Activated naive CD8-positive, alpha-beta T cell treated with anti-CD3 and anti-CD28 coated beads, Interleukin-2, amount 10 ng/mL, durations not matched to agents 7 days and 5 days (primary cell): ENCODE results near the gene ERC1. TPM values are rescaled to one million over a fixed set of nuclear protein-coding genes. Genes with fewer than 3 reads are reported as not detected.
"Not testable (repeated sequence)": the region's sequence is repeated elsewhere in the genome, so short reads cannot be mapped to it uniquely, and the experiment has no call there.

Experiments used
- ATAC-seq: fragments of 150-1000 bp; cut with Tn5 transposase; one replicate; pipeline ENCODE4 v1.10.0; 2021; ENCODE audit warnings: low read depth, moderate library complexity
- POLR2A ChIA-PET: fragments of 350-600 bp; sonication (Branson Sonifier 250); formaldehyde crosslinking; loops from one replicate; lab custom pipeline; 2021; ENCODE audit warnings: antibody characterized with exemption; lab: Charles Lee
- DNase-seq: peaks from one replicate; pipeline ENCODE4 v3.0.0; 2021
- H3K27ac Mint-ChIP-seq: one replicate; pipeline ENCODE4 v1.8.0; 2022; ENCODE audit warnings: mild to moderate bottlenecking, mixed read lengths
- H3K27me3 Mint-ChIP-seq: one replicate; pipeline ENCODE4 v1.8.0; 2022; ENCODE audit warnings: mild to moderate bottlenecking, moderate library complexity, mixed read lengths
- H3K36me3 Mint-ChIP-seq: one replicate; pipeline ENCODE4 v1.8.0; 2021; ENCODE audit warnings: mild to moderate bottlenecking, mixed read lengths
- H3K4me1 Mint-ChIP-seq: one replicate; pipeline ENCODE4 v1.8.0; 2021; ENCODE audit warnings: mixed read lengths
- H3K4me3 Mint-ChIP-seq: one replicate; pipeline ENCODE4 v1.8.0; 2022; ENCODE audit warnings: mild to moderate bottlenecking, moderate library complexity, mixed read lengths
- H3K9me3 Mint-ChIP-seq: one replicate; pipeline ENCODE4 v1.8.0; 2021; ENCODE audit warnings: mixed read lengths
- total RNA-seq, 2 experiments: library from RNA; stranded (reverse); gene quantifications; one replicate each; pipeline ENCODE4 v1.2.3, GENCODE V29; 2021

The ERC1 gene
- total RNA-seq, 2 experiments from 2014 or later = 24.0 to 30.3 TPM

DNA sequence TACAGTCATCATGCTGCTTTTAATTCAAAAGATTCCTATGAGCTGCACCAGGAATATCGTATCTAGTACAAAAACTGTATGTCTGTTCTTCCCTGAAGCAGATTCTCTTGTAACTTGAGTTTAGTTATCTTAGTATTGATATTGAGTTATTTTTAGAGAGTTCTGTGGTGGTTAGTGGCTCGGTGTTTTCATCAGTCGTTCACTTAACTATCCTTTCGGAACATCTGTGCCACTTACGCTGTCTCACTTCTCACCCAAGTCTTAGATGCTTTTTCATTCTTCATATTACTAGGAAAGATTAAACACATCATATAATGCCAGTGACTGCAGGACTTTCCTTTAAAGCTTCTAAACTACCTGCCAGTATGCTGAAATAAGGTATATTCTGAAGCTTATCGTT is 352.4 kb downstream of the ERC1 start:
- H3K9me3 Mint-ChIP-seq = peaks cover 3% of the 10 kb centered on the region

GRCh38 chr12:1344245-1344644 is 353.2 kb downstream of the ERC1 start:
- DNase-seq (no peak), ATAC-seq (no peak)
- Mint-ChIP-seq H3K27me3 (no peaks in the 10 kb centered on the region), H3K4me1 (peaks cover 3% of the 10 kb centered on the region), H3K36me3 (peaks cover 3% of the 10 kb centered on the region), H3K27ac (no peak overlapping the region), H3K4me3 (no peak overlapping the region), H3K9me3 (peaks cover 3% of the 10 kb centered on the region)
- POLR2A ChIA-PET = no interaction called here

More for the DNA sequence above, 352.4 kb downstream of the ERC1 start:
- ATAC-seq (no peak), DNase-seq (no peak)
- POLR2A ChIA-PET = no interaction called here
- H3K36me3 Mint-ChIP-seq = peaks cover 3% of the 10 kb centered on the region
- H3K27me3 Mint-ChIP-seq = no peaks in the 10 kb centered on the region
- H3K4me1 Mint-ChIP-seq = peaks cover 3% of the 10 kb centered on the region
- no peak overlapping the region for H3K4me3 Mint-ChIP-seq
- H3K27ac Mint-ChIP-seq = no peak overlapping the region

GRCh38 chr12:1346126-1346525 is 355.1 kb downstream of the ERC1 start:
- peaks cover 3% of the 10 kb centered on the region for H3K4me1 Mint-ChIP-seq
- POLR2A ChIA-PET = no interaction called here
- peaks cover 3% of the 10 kb centered on the region for H3K9me3 Mint-ChIP-seq
- ATAC-seq (no peak), DNase-seq (no peak)
- peaks cover 3% of the 10 kb centered on the region for H3K36me3 Mint-ChIP-seq
- H3K4me3 Mint-ChIP-seq = no peak overlapping the region
- no peaks in the 10 kb centered on the region for H3K27me3 Mint-ChIP-seq
- H3K27ac Mint-ChIP-seq = no peak overlapping the region

GRCh38 chr12:1347294-1347693 is 356.3 kb downstream of the ERC1 start:
- Mint-ChIP-seq H3K27ac (no peak overlapping the region), H3K4me1 (peaks cover 3% of the 10 kb centered on the region), H3K4me3 (no peak overlapping the region), H3K27me3 (no peaks in the 10 kb centered on the region), H3K9me3 (no peaks in the 10 kb centered on the region), H3K36me3 (no peaks in the 10 kb centered on the region)
- ATAC-seq = no peak
- POLR2A ChIA-PET = no interaction called here
- DNase-seq = no peak

- H3K27me3 Mint-ChIP-seq = no peaks in the 10 kb centered on the region
- DNase-seq (no peak), ATAC-seq (no peak)
- H3K4me3 Mint-ChIP-seq = no peak overlapping the region
- POLR2A ChIA-PET = no interaction called here
- no peaks in the 10 kb centered on the region for H3K36me3 Mint-ChIP-seq
- H3K4me1 Mint-ChIP-seq = peaks cover 3% of the 10 kb centered on the region
- no peak overlapping the region for H3K27ac Mint-ChIP-seq
- H3K9me3 Mint-ChIP-seq = no peaks in the 10 kb centered on the region
Measured at GRCh38 chr12:1348606-1349005, 357.6 kb downstream of the ERC1 start.

- Mint-ChIP-seq H3K4me3 (no peak overlapping the region), H3K36me3 (no peaks in the 10 kb centered on the region), H3K27me3 (no peaks in the 10 kb centered on the region), H3K4me1 (no peaks in the 10 kb centered on the region), H3K27ac (no peak overlapping the region), H3K9me3 (no peaks in the 10 kb centered on the region)
- DNase-seq = no peak
- POLR2A ChIA-PET = no interaction called here
- ATAC-seq = no peak
Measured at GRCh38 chr12:1350055-1350933, 359.3 kb downstream of the ERC1 start.

DNA sequence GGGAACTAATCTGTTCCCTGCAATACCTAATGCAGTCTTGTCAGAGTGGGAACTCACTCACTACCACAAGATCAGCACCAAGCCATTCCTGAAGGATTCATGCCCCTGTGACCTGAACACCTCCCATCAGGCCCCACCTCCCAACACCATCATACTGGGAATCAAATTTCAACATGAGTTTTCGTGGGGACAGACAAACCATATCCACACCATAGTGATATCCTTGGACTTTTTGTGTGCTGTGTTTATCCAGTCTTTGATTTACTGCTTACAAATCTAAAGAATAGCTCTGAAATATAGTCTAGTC is 359.9 kb downstream of the ERC1 start:
- DNase-seq = no peak
- Mint-ChIP-seq H3K27ac (no peak overlapping the region), H3K4me3 (no peak overlapping the region), H3K9me3 (no peaks in the 10 kb centered on the region), H3K36me3 (no peaks in the 10 kb centered on the region), H3K4me1 (no peaks in the 10 kb centered on the region), H3K27me3 (no peaks in the 10 kb centered on the region)
- POLR2A ChIA-PET = no interaction called here
- no peak for ATAC-seq

GRCh38 chr12:1351926-1352325 is 360.9 kb downstream of the ERC1 start:
- no peaks in the 10 kb centered on the region for H3K27me3 Mint-ChIP-seq
- ATAC-seq (no peak), DNase-seq (no peak)
- POLR2A ChIA-PET = no interaction called here
- no peaks in the 10 kb centered on the region for H3K4me1 Mint-ChIP-seq
- H3K4me3 Mint-ChIP-seq = no peak overlapping the region
- H3K36me3 Mint-ChIP-seq = no peaks in the 10 kb centered on the region
- no peaks in the 10 kb centered on the region for H3K9me3 Mint-ChIP-seq
- H3K27ac Mint-ChIP-seq = no peak overlapping the region

DNA sequence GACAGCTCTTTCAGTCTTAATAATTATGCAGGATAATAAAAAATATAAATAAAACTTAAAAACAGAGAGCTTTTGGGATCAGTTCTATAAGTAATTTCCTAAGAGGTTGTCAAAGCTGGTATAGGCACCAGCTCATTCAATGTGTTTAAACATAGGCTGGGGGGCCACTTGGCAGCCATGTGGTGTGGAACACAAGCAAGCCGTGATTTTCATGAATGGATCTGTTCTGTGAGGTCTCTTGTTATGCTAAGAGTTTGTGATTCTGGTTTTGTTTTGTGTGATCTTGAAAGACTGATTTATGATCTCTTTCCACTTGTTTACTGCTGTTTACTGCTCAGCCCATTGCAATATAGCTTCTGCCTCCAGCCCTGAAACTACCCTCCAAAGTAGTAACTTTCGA is 362.4 kb downstream of the ERC1 start:
- Mint-ChIP-seq H3K27ac (no peak overlapping the region), H3K27me3 (no peaks in the 10 kb centered on the region), H3K9me3 (no peaks in the 10 kb centered on the region), H3K4me1 (no peaks in the 10 kb centered on the region), H3K4me3 (no peak overlapping the region), H3K36me3 (no peaks in the 10 kb centered on the region)
- POLR2A ChIA-PET = no interaction called here
- DNase-seq (no peak), ATAC-seq (no peak)

GRCh38 chr12:1355396-1355795 is 364.4 kb downstream of the ERC1 start:
- no peak for ATAC-seq
- H3K27me3 Mint-ChIP-seq = no peaks in the 10 kb centered on the region
- H3K36me3 Mint-ChIP-seq = no peaks in the 10 kb centered on the region
- H3K4me3 Mint-ChIP-seq = no peak overlapping the region
- POLR2A ChIA-PET = interaction anchor here (0.6 kb wide), 1 partner anchor 597 kb away, joined by 5 read pairs; no protein-coding TSS in a partner anchor
- H3K4me1 Mint-ChIP-seq = no peaks in the 10 kb centered on the region
- H3K27ac Mint-ChIP-seq = no peak overlapping the region
- DNase-seq = no peak
- H3K9me3 Mint-ChIP-seq = no peaks in the 10 kb centered on the region

- not testable (repeated sequence) for H3K9me3 Mint-ChIP-seq, H3K4me1 Mint-ChIP-seq, ATAC-seq, H3K27ac Mint-ChIP-seq, DNase-seq, H3K36me3 Mint-ChIP-seq, H3K4me3 Mint-ChIP-seq, H3K27me3 Mint-ChIP-seq
- POLR2A ChIA-PET = interaction anchor here (0.6 kb wide), 1 partner anchor 598 kb away, joined by 5 read pairs; no protein-coding TSS in a partner anchor
Measured at GRCh38 chr12:1355871-1356270, 364.8 kb downstream of the ERC1 start.

GRCh38 chr12:1356285-1356684 is 365.3 kb downstream of the ERC1 start:
- Mint-ChIP-seq H3K27me3 (no peaks in the 10 kb centered on the region), H3K9me3 (no peaks in the 10 kb centered on the region), H3K27ac (no peak overlapping the region), H3K4me3 (no peak overlapping the region), H3K4me1 (no peaks in the 10 kb centered on the region), H3K36me3 (no peaks in the 10 kb centered on the region)
- ATAC-seq (no peak), DNase-seq (no peak)
- POLR2A ChIA-PET = no interaction called here

GRCh38 chr12:1357171-1357570 is 366.1 kb downstream of the ERC1 start:
- H3K4me1 Mint-ChIP-seq = no peaks in the 10 kb centered on the region
- ATAC-seq (no peak), DNase-seq (no peak)
- H3K27ac Mint-ChIP-seq = no peak overlapping the region
- no peaks in the 10 kb centered on the region for H3K27me3 Mint-ChIP-seq
- H3K36me3 Mint-ChIP-seq = no peaks in the 10 kb centered on the region
- H3K4me3 Mint-ChIP-seq = no peak overlapping the region
- POLR2A ChIA-PET = no interaction called here
- no peaks in the 10 kb centered on the region for H3K9me3 Mint-ChIP-seq

DNA sequence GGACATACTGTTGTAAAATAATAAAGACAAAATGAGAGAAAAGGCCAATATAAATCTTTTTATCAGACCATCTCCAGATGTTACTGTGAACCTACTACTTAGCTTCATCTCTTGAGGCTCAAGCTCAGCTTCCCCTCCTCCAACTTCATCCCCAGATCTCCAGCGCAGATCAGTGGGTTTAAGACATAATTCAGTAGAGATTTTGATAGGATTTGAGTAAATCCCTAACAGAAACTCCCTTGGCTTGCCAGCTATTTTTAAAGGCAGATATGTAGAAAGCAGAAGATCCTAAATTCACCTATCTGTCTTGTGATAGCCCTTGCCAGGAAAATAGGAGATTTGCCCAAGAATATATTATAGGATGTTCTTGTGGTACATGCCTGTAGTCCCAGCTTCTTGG is 366.7 kb downstream of the ERC1 start:
- no peaks in the 10 kb centered on the region for H3K27me3 Mint-ChIP-seq

More for the DNA sequence above, 366.7 kb downstream of the ERC1 start:
- POLR2A ChIA-PET = no interaction called here
- no peaks in the 10 kb centered on the region for H3K9me3 Mint-ChIP-seq
- no peaks in the 10 kb centered on the region for H3K4me1 Mint-ChIP-seq
- H3K27ac Mint-ChIP-seq = no peak overlapping the region
- DNase-seq (no peak), ATAC-seq (no peak)
- no peaks in the 10 kb centered on the region for H3K36me3 Mint-ChIP-seq
- no peak overlapping the region for H3K4me3 Mint-ChIP-seq
